ENCODE measurements around the gene NPIPA2. TPM values are rescaled to one million over a fixed set of nuclear protein-coding genes. Genes with fewer than 3 reads are reported as not detected.
"Not testable (repeated sequence)": the region's sequence is repeated elsewhere in the genome, so short reads cannot be mapped to it uniquely, and the experiment has no call there.

The NPIPA2 gene
- total and polyA plus RNA-seq, 10 of the 15 experiments (the other 5 are each of a cell fraction or from before 2014, with no cell fraction given) = 0.13 to 2.2 (median 0.66) TPM; not detected in 1

DNA sequence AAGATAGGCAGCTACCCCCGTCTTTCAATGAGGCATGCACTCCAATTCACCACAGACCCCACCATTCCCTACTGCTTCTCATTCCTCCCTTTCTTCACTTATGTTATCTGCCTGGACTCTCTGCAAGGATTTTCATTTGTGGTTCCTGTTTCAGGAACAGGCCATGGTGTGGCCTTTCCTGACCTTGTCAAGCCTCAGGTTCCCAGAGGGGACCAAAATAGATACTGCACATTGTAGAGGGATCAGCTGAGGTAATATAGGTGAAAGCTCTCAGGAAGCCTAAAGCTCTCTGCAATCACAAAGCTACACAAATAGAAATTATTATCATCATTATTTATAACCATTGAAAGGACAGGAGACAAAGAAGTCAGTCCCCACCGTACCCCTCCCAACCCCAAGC is 50.6 kb downstream of the NPIPA2 start:
- POLR2A ChIA-PET; FAIRE-seq; RAD21 ChIA-PET (ENCODE audit: unreplicated experiment); H3K4me2 ChIP-seq (ENCODE audit: control insufficient read depth, insufficient read depth); H3K36me3 ChIP-seq (ENCODE audit: control insufficient read depth in 2 of 2, insufficient read depth in 2 of 2, low read length in 1 of 2); H2AFZ ChIP-seq (ENCODE audit: control insufficient read depth, low read depth, low read length); ATAC-seq; H3K9ac ChIP-seq (ENCODE audit: control insufficient read depth, insufficient read depth, low read length); SMC1A ChIA-PET (ENCODE audit: uncharacterized antibody, unreplicated experiment); H3K4me3 ChIP-seq; in situ Hi-C loops (cut with MboI); H3K4me1 ChIP-seq (ENCODE audit: control insufficient read depth, insufficient read depth, low read length); H3K9me3 ChIP-seq (replicated peaks; ENCODE audit: control insufficient read depth, insufficient read depth, low read length); BruUV-seq (replicated peaks); CTCF ChIA-PET; H3K27ac ChIP-seq (ENCODE audit: control insufficient read depth, insufficient read depth); DNase-seq (ENCODE audit: low read depth, low spot score); H4K20me1 ChIP-seq (ENCODE audit: control insufficient read depth, insufficient read depth); H3K27me3 ChIP-seq (replicated peaks in 1 of 2; ENCODE audit: control insufficient read depth in 2 of 2, insufficient read depth in 2 of 2, low read length in 1 of 2); H3K79me2 ChIP-seq (ENCODE audit: control insufficient read depth, insufficient read depth, low read length); intact Hi-C loops (cut with micrococcal nuclease; ENCODE audit: unreplicated experiment): not testable (repeated sequence)
- no CpG with 5 or more reads among the region's 2 CpGs for WGBS (ENCODE audit: insufficient coverage, insufficient replicate concordance, low lambda C conversion rate, missing lambda C conversion rate)

GRCh38 chr16:14797558-14797957 is 55.2 kb downstream of the NPIPA2 start:
- H2AFZ ChIP-seq (ENCODE audit: control insufficient read depth, low read depth, low read length); BruUV-seq (replicated peaks); H3K27me3 ChIP-seq (replicated peaks in 1 of 2; ENCODE audit: control insufficient read depth in 2 of 2, insufficient read depth in 2 of 2, low read length in 1 of 2); H4K20me1 ChIP-seq (ENCODE audit: control insufficient read depth, insufficient read depth); DNase-seq (ENCODE audit: low read depth, low spot score); CTCF ChIA-PET; H3K36me3 ChIP-seq (ENCODE audit: control insufficient read depth in 2 of 2, insufficient read depth in 2 of 2, low read length in 1 of 2); in situ Hi-C loops (cut with MboI); H3K4me2 ChIP-seq (ENCODE audit: control insufficient read depth, insufficient read depth); H3K79me2 ChIP-seq (ENCODE audit: control insufficient read depth, insufficient read depth, low read length); ATAC-seq; RAD21 ChIA-PET (ENCODE audit: unreplicated experiment); POLR2A ChIA-PET; H3K9ac ChIP-seq (ENCODE audit: control insufficient read depth, insufficient read depth, low read length); H3K4me1 ChIP-seq (ENCODE audit: control insufficient read depth, insufficient read depth, low read length); intact Hi-C loops (cut with micrococcal nuclease; ENCODE audit: unreplicated experiment); H3K27ac ChIP-seq (ENCODE audit: control insufficient read depth, insufficient read depth); H3K4me3 ChIP-seq; H3K9me3 ChIP-seq (replicated peaks; ENCODE audit: control insufficient read depth, insufficient read depth, low read length); FAIRE-seq; SMC1A ChIA-PET (ENCODE audit: uncharacterized antibody, unreplicated experiment): not testable (repeated sequence)
- no CpG with 5 or more reads among the region's 2 CpGs for WGBS (ENCODE audit: insufficient coverage, insufficient replicate concordance, low lambda C conversion rate, missing lambda C conversion rate)

GRCh38 chr16:14803577-14803976 is 61.2 kb downstream of the NPIPA2 start:
- H3K36me3 ChIP-seq (ENCODE audit: control insufficient read depth in 2 of 2, insufficient read depth in 2 of 2, low read length in 1 of 2); H3K27ac ChIP-seq (ENCODE audit: control insufficient read depth, insufficient read depth); H3K27me3 ChIP-seq (replicated peaks in 1 of 2; ENCODE audit: control insufficient read depth in 2 of 2, insufficient read depth in 2 of 2, low read length in 1 of 2); BruUV-seq (replicated peaks); H2AFZ ChIP-seq (ENCODE audit: control insufficient read depth, low read depth, low read length); H3K4me2 ChIP-seq (ENCODE audit: control insufficient read depth, insufficient read depth); POLR2A ChIA-PET; SMC1A ChIA-PET (ENCODE audit: uncharacterized antibody, unreplicated experiment); DNase-seq (ENCODE audit: low read depth, low spot score); RAD21 ChIA-PET (ENCODE audit: unreplicated experiment); CTCF ChIA-PET; H3K9ac ChIP-seq (ENCODE audit: control insufficient read depth, insufficient read depth, low read length); intact Hi-C loops (cut with micrococcal nuclease; ENCODE audit: unreplicated experiment); H3K4me1 ChIP-seq (ENCODE audit: control insufficient read depth, insufficient read depth, low read length); H3K79me2 ChIP-seq (ENCODE audit: control insufficient read depth, insufficient read depth, low read length); H3K9me3 ChIP-seq (replicated peaks; ENCODE audit: control insufficient read depth, insufficient read depth, low read length); FAIRE-seq; H3K4me3 ChIP-seq; ATAC-seq; H4K20me1 ChIP-seq (ENCODE audit: control insufficient read depth, insufficient read depth): not testable (repeated sequence)
- in situ Hi-C loops (cut with MboI) = loop anchor here (25.0 kb wide), 2 partner anchors 609 to 759 kb away; no protein-coding TSS in a partner anchor
- WGBS (ENCODE audit: insufficient coverage, insufficient replicate concordance, low lambda C conversion rate, missing lambda C conversion rate) = no CpG with 5 or more reads among the region's 2 CpGs

DNA sequence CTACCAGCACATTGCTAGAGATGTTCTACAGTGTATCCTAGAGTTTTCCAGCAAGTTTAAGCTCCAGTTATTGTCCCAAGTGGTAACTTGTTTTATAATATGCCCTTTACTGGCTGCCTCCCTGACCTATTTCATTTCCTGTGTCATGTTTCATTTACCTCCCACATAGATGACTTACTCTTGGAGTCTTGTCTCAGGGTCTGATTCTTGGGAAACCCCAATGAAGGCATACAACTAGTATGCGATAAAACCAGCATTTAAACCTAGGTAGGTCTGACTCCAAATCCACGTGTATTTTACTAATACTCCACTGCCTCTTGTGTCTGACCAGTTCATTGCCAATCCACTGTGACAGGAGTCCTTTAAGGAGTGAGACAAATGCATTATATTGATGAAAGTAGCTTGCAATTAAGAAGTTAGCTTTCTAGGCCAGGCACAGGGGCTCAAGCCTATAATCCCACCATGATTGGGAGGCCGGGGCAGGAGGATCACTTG is 64.9 kb downstream of the NPIPA2 start:
- in situ Hi-C loops (cut with MboI) = loop anchor here (25.0 kb wide), 2 partner anchors 605 to 755 kb away; no protein-coding TSS in a partner anchor
- intact Hi-C loops (cut with micrococcal nuclease; ENCODE audit: unreplicated experiment); H3K4me2 ChIP-seq (ENCODE audit: control insufficient read depth, insufficient read depth); SMC1A ChIA-PET (ENCODE audit: uncharacterized antibody, unreplicated experiment); POLR2A ChIA-PET; H4K20me1 ChIP-seq (ENCODE audit: control insufficient read depth, insufficient read depth); DNase-seq (ENCODE audit: low read depth, low spot score); H3K27me3 ChIP-seq (replicated peaks in 1 of 2; ENCODE audit: control insufficient read depth in 2 of 2, insufficient read depth in 2 of 2, low read length in 1 of 2); BruUV-seq (replicated peaks); RAD21 ChIA-PET (ENCODE audit: unreplicated experiment); H3K27ac ChIP-seq (ENCODE audit: control insufficient read depth, insufficient read depth); FAIRE-seq; H3K79me2 ChIP-seq (ENCODE audit: control insufficient read depth, insufficient read depth, low read length); ATAC-seq; H3K9ac ChIP-seq (ENCODE audit: control insufficient read depth, insufficient read depth, low read length); H3K36me3 ChIP-seq (ENCODE audit: control insufficient read depth in 2 of 2, insufficient read depth in 2 of 2, low read length in 1 of 2); H3K4me1 ChIP-seq (ENCODE audit: control insufficient read depth, insufficient read depth, low read length); H2AFZ ChIP-seq (ENCODE audit: control insufficient read depth, low read depth, low read length); CTCF ChIA-PET; H3K9me3 ChIP-seq (replicated peaks; ENCODE audit: control insufficient read depth, insufficient read depth, low read length); H3K4me3 ChIP-seq: not testable (repeated sequence)
- 36% methylated on average over 3 of the region's 3 CpGs for WGBS (ENCODE audit: insufficient coverage, insufficient replicate concordance, low lambda C conversion rate, missing lambda C conversion rate)

All from GM12878 (cell line).